GM18520 (cell line): ENCODE results near the gene PPP1R26.

Experiments
- ATAC-seq: cut with Tn5 transposase; IDR thresholded peaks from one replicate; pipeline ENCODE4 v1.9.1; 2021; ENCODE audit not compliant: unreplicated experiment

The PPP1R26 gene

GRCh38 chr9:135487281-135488012, 7.9 kb downstream of the PPP1R26 start:
- no peak for ATAC-seq

- no peak for ATAC-seq
These were observed 8.4 kb downstream of the PPP1R26 start for GRCh38 chr9:135488013-135488330.

- ATAC-seq, result no peak
These were observed 8.9 kb downstream of the PPP1R26 start for GRCh38 chr9:135488527-135488926.

- ATAC-seq, result no peak
These were observed 9.8 kb downstream of the PPP1R26 start for GRCh38 chr9:135489188-135489906.

GRCh38 chr9:135490166-135490870, 10.7 kb downstream of the PPP1R26 start:
- no peak for ATAC-seq

GRCh38 chr9:135490980-135491464, 11.4 kb downstream of the PPP1R26 start:
- ATAC-seq, result no peak

- no peak for ATAC-seq
These were observed 12.2 kb downstream of the PPP1R26 start for GRCh38 chr9:135491764-135492163.

GRCh38 chr9:135492886-135493669, 13.5 kb downstream of the PPP1R26 start:
- no peak for ATAC-seq

- ATAC-seq, result no peak
These were observed 15.4 kb downstream of the PPP1R26 start for GRCh38 chr9:135494791-135495559.

GRCh38 chr9:135498381-135499126, 19.0 kb downstream of the PPP1R26 start:
- ATAC-seq, result no peak

- no peak for ATAC-seq
These were observed 19.9 kb downstream of the PPP1R26 start for GRCh38 chr9:135499326-135500070.

- ATAC-seq, result no peak
These were observed 20.5 kb downstream of the PPP1R26 start for GRCh38 chr9:135500071-135500524.

- ATAC-seq, result peak; percentile 86
These were observed 21.1 kb downstream of the PPP1R26 start, which contains the start of gene MRPS2 for GRCh38 chr9:135500525-135501260. MRPS2 (plus strand) TSS chr9:135500682; CDS start chr9:135500711, 29 bp downstream.

- ATAC-seq, result no peak
These were observed 21.9 kb downstream of the PPP1R26 start for GRCh38 chr9:135501261-135502167.

- ATAC-seq, result no peak
These were observed 22.7 kb downstream of the PPP1R26 start for GRCh38 chr9:135502168-135502872.

- ATAC-seq, result no peak
These were observed 23.3 kb downstream of the PPP1R26 start for GRCh38 chr9:135502873-135503321.
